Gastrocnemius medialis (tissue), 4 donors: ENCODE measurements around the gene RC3H2. TPM values are rescaled to one million over a fixed set of nuclear protein-coding genes. Genes with fewer than 3 reads are reported as not detected.
"Not testable (repeated sequence)": the region's sequence is repeated elsewhere in the genome, so short reads cannot be mapped to it uniquely, and the experiment has no call there.

Source experiments
- ATAC-seq, 2 donors: fragments of 150-250 bp; one replicate each; pipeline ENCODE4 v1.9.1; 2016
- DNase-seq, 2 donors: peaks; one replicate each; pipeline ENCODE4 v3.0.0-alpha.2; 2019
- H3K27ac ChIP-seq, 4 donors: fragments of 200-600 bp; sonication (generic); 1 replicate in 1 of 4; 2 replicates in 3 of 4; pipeline ENCODE4 v1.5.1; 2016 to 2018; ENCODE audit warnings: mild to moderate bottlenecking in 2 of 4, moderate library complexity in 1 of 4
- H3K27me3 ChIP-seq, 3 donors: fragments of 200-600 bp; sonication (generic) in 2 of 3; 1 replicate in 1 of 3; 2 replicates in 2 of 3; pipeline versions ENCODE4 v1.5.1 to v1.6.0; 2016 to 2019; ENCODE audit warnings: mild to moderate bottlenecking in 1 of 3, moderate library complexity in 1 of 3
- H3K36me3 ChIP-seq, 2 donors: fragments of 200-600 bp; sonication (generic) in 1 of 2; one replicate each; pipeline ENCODE4 v1.5.1; 2017 to 2018
- H3K4me1 ChIP-seq, 2 donors: fragments of 200-600 bp; sonication (generic) in 1 of 2; one replicate each; pipeline ENCODE4 v1.5.1; 2016 to 2017; ENCODE audit warnings: mild to moderate bottlenecking in 2 of 2
- H3K4me3 ChIP-seq, 4 donors: fragments of 200-600 bp; sonication (generic) in 3 of 4; 1 replicate in 1 of 4; 2 replicates in 3 of 4; pipeline ENCODE4 v1.5.1; 2016 to 2019; ENCODE audit warnings: mild to moderate bottlenecking in 2 of 4
- H3K9me3 ChIP-seq, 3 donors: fragments of 200-600 bp; sonication (generic) in 2 of 3; 1 replicate in 1 of 3; 2 replicates in 2 of 3; pipeline ENCODE4 v1.5.1; 2016 to 2019
- CTCF ChIP-seq, 5 experiments: fragments of 450-650 bp in 3 of 5; fragments of 200-600 bp in 2 of 5; sonication (generic) in 2 of 5; IDR thresholded peaks in 4 of 5; conservative IDR thresholded peaks in 1 of 5; 1 replicate in 4 of 5; 2 replicates in 1 of 5; pipeline ENCODE4 v1.5.1; 2016 to 2019; ENCODE audit warnings: antibody characterized with exemption in 5 of 5, mild to moderate bottlenecking in 3 of 5, moderate library complexity in 3 of 5
- POLR2A ChIP-seq, 2 donors: fragments of 450-650 bp; IDR thresholded peaks; one replicate each; pipeline ENCODE4 v1.6.1; 2017; ENCODE audit warnings: antibody characterized with exemption in 2 of 2, mild to moderate bottlenecking in 2 of 2, moderate library complexity in 2 of 2
- in situ Hi-C, 4 donors: fragments of 200-750 bp; cut with MboI; loops; one replicate each; pipeline versions ENCODE4 v1.15.0 to v1.8.0; 2017; ENCODE audit warnings: low sequenced_read_pairs in 4 of 4
- intact Hi-C: fragments of 100-400 bp; cut with DNase I; formaldehyde crosslinking; loops from one replicate; pipeline ENCODE4 v1.15.1; 2023; ENCODE audit warnings: low total_unique reads
- total RNA-seq, 4 donors: library from RNA; depleted of rRNA; stranded (reverse); fragments of >200 nt; gene quantifications; one replicate each; pipeline versions ENCODE4 v1.1.0 to v1.2.3, GENCODE V29; 2016

Gene RC3H2
- total RNA-seq, 4 donors from 2014 or later: 29.4 to 45.2 (median 36.6) TPM

- DNase-seq (no peak), ATAC-seq (no peak)
- peaks cover 4 to 65% of the 10 kb centered on the region in 2 donors for H3K36me3 ChIP-seq
- TF ChIP-seq CTCF (IDR thresholded peaks at IDR 0.05 in 4 of 5, conservative IDR thresholded peaks at IDR 0.05 in 1 of 5) (no peak), POLR2A (IDR thresholded peaks at IDR 0.05) (no peak)
- in situ Hi-C loops: no loop called here
- H3K9me3 ChIP-seq: no peaks in the 10 kb centered on the region
- H3K27me3 ChIP-seq: no peaks in the 10 kb centered on the region
- no peak overlapping the region for H3K27ac ChIP-seq
- intact Hi-C loops: no loop called here
- no peak overlapping the region for H3K4me3 ChIP-seq
- H3K4me1 ChIP-seq: no peaks in the 10 kb centered on the region
Measured at GRCh38 chr9:122857815-122858214, 47.3 kb downstream of the RC3H2 start.

DNA sequence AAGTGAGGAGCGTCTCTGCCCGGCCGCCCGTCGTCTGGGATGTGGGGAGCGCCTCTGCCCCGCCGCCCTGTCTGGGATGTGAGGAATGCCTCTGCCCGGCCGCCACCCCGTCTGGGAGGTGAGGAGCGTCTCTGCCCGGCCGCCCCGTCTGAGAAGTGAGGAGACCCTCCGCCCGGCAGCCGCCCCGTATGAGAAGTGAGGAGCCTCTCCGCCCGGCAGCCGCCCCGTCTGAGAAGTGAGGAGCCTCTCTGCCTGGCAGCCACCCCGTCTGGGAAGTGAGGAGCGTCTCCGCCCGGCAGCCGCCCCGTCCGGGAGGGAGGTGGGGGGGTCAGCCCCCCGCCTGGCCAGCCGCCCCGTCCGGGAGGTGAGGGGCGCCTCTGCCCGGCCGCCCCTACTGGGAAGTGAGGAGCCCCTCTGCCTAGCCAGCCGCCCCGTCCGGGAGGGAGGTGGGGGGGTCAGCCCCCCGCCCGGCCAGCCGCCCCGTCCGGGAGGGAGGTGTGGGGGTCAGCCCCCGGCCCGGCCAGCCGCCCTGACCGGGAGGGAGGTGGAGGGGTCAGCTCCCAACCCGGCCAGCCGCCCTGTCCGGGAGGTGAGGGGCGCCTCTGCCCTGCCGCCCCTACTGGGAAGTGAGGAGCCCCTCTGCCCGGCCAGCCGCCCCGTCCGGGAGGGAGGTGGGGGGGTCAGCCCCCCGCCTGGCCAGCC, 52.9 kb downstream of the RC3H2 start:
- H3K27me3 ChIP-seq, DNase-seq, H3K4me3 ChIP-seq, H3K9me3 ChIP-seq, ATAC-seq, H3K27ac ChIP-seq, intact Hi-C loops, H3K4me1 ChIP-seq, in situ Hi-C loops: not testable (repeated sequence)
- H3K36me3 ChIP-seq: peaks cover 6 to 77% of the 10 kb centered on the region in 2 donors

DNA sequence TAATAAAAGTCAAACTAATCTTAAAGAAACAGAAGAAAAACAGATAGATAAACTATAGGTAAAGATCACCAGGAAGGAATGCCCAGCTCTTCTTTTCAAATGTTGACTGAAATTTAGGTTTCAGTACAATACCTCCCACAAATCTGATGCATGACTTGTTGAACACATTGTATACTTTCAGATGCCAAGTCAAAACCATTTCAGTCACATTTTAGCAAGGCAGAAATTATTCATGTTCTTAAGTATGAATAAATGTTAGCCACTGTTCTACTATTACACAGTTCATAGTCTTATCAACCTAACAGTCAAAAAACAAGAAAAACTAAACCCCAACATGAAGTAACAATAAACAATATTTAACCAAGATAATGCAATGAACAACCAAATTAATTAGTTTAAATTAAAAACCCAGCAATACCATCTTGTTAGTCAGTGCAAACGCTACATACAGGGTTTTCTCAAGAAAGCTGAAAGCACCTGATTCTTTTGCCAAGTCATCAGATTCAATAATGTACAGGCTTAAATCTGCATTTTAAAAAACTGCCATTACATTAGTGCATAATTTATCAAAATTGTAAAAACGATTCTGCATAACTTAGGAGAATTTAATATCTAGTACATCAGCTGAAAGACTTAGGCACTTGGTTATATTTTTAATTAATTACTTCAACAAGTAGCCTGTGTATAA, 56.8 kb downstream of the RC3H2 start:
- intact Hi-C loops (no loop called here), in situ Hi-C loops (loop anchor here in 1 of 4 donors (25.0 kb wide), 1 partner anchor 139 kb away; no protein-coding TSS in a partner anchor)
- Histone ChIP-seq H3K27me3 (no peaks in the 10 kb centered on the region), H3K27ac (no peak overlapping the region), H3K9me3 (no peaks in the 10 kb centered on the region), H3K4me3 (no peak overlapping the region), H3K4me1 (no peaks in the 10 kb centered on the region), H3K36me3 (peaks cover 4 to 49% of the 10 kb centered on the region in 2 donors)
- no peak for TF ChIP-seq POLR2A (IDR thresholded peaks at IDR 0.05)
- TF ChIP-seq CTCF (IDR thresholded peaks at IDR 0.05 in 4 of 5, conservative IDR thresholded peaks at IDR 0.05 in 1 of 5): no peak
- ATAC-seq (no peak), DNase-seq (no peak)

DNA sequence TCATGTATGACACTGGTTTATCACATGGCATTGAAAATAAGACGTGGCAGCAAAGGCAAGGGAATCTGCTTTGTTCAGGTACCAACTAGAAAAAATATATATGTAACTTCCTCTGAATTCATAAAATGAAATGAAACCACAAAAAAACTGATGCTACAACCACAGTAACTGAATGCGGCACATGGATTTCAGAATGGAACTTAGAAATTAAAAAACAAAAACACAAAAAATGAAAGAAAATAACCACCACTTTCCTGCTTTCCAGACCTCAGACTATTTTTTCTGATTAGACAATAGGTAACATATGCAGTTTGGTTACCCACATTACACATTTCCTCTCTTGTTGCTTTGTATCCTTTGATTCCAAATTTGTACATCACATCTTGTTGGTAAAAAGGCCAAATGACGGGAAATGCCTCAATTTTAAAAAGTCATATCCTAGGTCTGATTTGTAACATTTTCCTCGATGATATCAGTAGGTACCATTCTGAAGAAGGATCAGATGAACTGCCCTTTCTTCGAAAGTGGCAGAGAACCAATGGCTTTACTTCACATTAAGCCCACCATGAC, 58.7 kb downstream of the RC3H2 start:
- no peaks in the 10 kb centered on the region for H3K27me3 ChIP-seq
- no peak for DNase-seq
- in situ Hi-C loops (loop anchor here in 1 of 4 donors (25.0 kb wide), 1 partner anchor 141 kb away; no protein-coding TSS in a partner anchor), intact Hi-C loops (no loop called here)
- H3K4me3 ChIP-seq: no peak overlapping the region
- no peak for TF ChIP-seq POLR2A (IDR thresholded peaks at IDR 0.05)
- no peak for TF ChIP-seq CTCF (IDR thresholded peaks at IDR 0.05 in 4 of 5, conservative IDR thresholded peaks at IDR 0.05 in 1 of 5)
- ATAC-seq: no peak
- H3K4me1 ChIP-seq: no peaks in the 10 kb centered on the region
- no peaks in the 10 kb centered on the region for H3K9me3 ChIP-seq
- no peak overlapping the region for H3K27ac ChIP-seq
- H3K36me3 ChIP-seq: peaks cover 4 to 46% of the 10 kb centered on the region in 2 donors

DNA sequence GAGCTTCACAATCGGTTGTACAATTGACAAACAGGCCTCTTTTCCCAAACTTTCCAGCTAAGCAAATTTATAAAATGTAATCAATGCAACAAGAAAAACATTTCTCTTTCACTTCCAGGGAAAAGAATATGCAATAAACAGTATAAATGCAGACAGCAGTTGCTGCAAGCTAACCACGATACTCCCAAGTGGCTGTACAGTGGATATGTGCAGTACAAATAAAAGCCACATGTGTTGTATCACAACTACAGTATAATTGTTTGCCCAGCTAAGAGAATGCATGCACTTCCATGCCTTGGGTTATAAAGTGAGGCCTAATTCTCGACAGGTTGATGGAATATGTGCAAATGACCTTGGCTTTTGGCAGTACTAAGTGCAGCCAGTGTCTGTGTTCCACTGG, 60.0 kb downstream of the RC3H2 start:
- H3K4me1 ChIP-seq: no peaks in the 10 kb centered on the region
- H3K27me3 ChIP-seq: no peaks in the 10 kb centered on the region
- ATAC-seq: no peak
- no peaks in the 10 kb centered on the region for H3K9me3 ChIP-seq
- intact Hi-C loops (no loop called here), in situ Hi-C loops (loop anchor here in 1 of 4 donors (25.0 kb wide), 1 partner anchor 142 kb away; no protein-coding TSS in a partner anchor)
- no peak overlapping the region for H3K27ac ChIP-seq
- no peak for DNase-seq
- TF ChIP-seq POLR2A (IDR thresholded peaks at IDR 0.05) (no peak), CTCF (IDR thresholded peaks at IDR 0.05 in 4 of 5, conservative IDR thresholded peaks at IDR 0.05 in 1 of 5) (no peak)
- H3K36me3 ChIP-seq: peaks cover 3 to 32% of the 10 kb centered on the region in 2 donors
- H3K4me3 ChIP-seq: no peak overlapping the region
